ENCODE results near the gene ZNF202.

ZNF202 gene

GRCh38 chr11:123741159-123742030, at the start of gene ZNF202:
Gene ZNF202 (minus strand): TSS chr11:123741660. CDS start chr11:123730888, 10,772 bp downstream.
- TF ChIP-seq POLR2A (IDR thresholded peaks at IDR 0.05; ENCODE audit: low read depth, low read length), result 0 out of 2 replicates have a peak, but pooled peaks have one; percentile 21
- FAIRE-seq (peak; percentile 36), DNase-seq (ENCODE audit: insufficient read length, low spot score) (peak; percentile 46)

- DNase-seq (ENCODE audit: insufficient read length, low spot score), result no peak
- no peak for TF ChIP-seq POLR2A (IDR thresholded peaks at IDR 0.05; ENCODE audit: low read depth, low read length)
- FAIRE-seq, result no peak
Measured at GRCh38 chr11:123783536-123783935, 42.1 kb upstream of the ZNF202 start.

GRCh38 chr11:123778511-123778910, 37.1 kb upstream of the ZNF202 start:
- no peak for FAIRE-seq
- no peak for TF ChIP-seq POLR2A (IDR thresholded peaks at IDR 0.05; ENCODE audit: low read depth, low read length)
- DNase-seq (ENCODE audit: insufficient read length, low spot score), result no peak

GRCh38 chr11:123775715-123776549, 34.5 kb upstream of the ZNF202 start:
- DNase-seq (ENCODE audit: insufficient read length, low spot score) (no peak), FAIRE-seq (no peak)
- TF ChIP-seq POLR2A (IDR thresholded peaks at IDR 0.05; ENCODE audit: low read depth, low read length), result no peak

- DNase-seq (ENCODE audit: insufficient read length, low spot score) (no peak), FAIRE-seq (no peak)
- TF ChIP-seq POLR2A (IDR thresholded peaks at IDR 0.05; ENCODE audit: low read depth, low read length), result no peak
Measured at GRCh38 chr11:123775289-123775688, 33.8 kb upstream of the ZNF202 start.

GRCh38 chr11:123773959-123774358, 32.5 kb upstream of the ZNF202 start:
- TF ChIP-seq POLR2A (IDR thresholded peaks at IDR 0.05; ENCODE audit: low read depth, low read length), result no peak
- FAIRE-seq (no peak), DNase-seq (ENCODE audit: insufficient read length, low spot score) (no peak)

- TF ChIP-seq POLR2A (IDR thresholded peaks at IDR 0.05; ENCODE audit: low read depth, low read length), result no peak
- DNase-seq (ENCODE audit: insufficient read length, low spot score) (no peak), FAIRE-seq (no peak)
Measured at GRCh38 chr11:123773026-123773425, 31.6 kb upstream of the ZNF202 start.

GRCh38 chr11:123771664-123772063, 30.2 kb upstream of the ZNF202 start:
- FAIRE-seq (no peak), DNase-seq (ENCODE audit: insufficient read length, low spot score) (no peak)
- TF ChIP-seq POLR2A (IDR thresholded peaks at IDR 0.05; ENCODE audit: low read depth, low read length), result no peak

- FAIRE-seq (no peak), DNase-seq (ENCODE audit: insufficient read length, low spot score) (no peak)
- TF ChIP-seq POLR2A (IDR thresholded peaks at IDR 0.05; ENCODE audit: low read depth, low read length), result no peak
Measured at GRCh38 chr11:123770712-123771111, 29.3 kb upstream of the ZNF202 start.

GRCh38 chr11:123765601-123766000, 24.1 kb upstream of the ZNF202 start:
- DNase-seq (ENCODE audit: insufficient read length, low spot score) (no peak), FAIRE-seq (no peak)
- TF ChIP-seq POLR2A (IDR thresholded peaks at IDR 0.05; ENCODE audit: low read depth, low read length), result no peak

GRCh38 chr11:123762422-123762821, 21.0 kb upstream of the ZNF202 start:
- FAIRE-seq (no peak), DNase-seq (ENCODE audit: insufficient read length, low spot score) (no peak)
- TF ChIP-seq POLR2A (IDR thresholded peaks at IDR 0.05; ENCODE audit: low read depth, low read length), result no peak

- TF ChIP-seq POLR2A (IDR thresholded peaks at IDR 0.05; ENCODE audit: low read depth, low read length), result no peak
- DNase-seq (ENCODE audit: insufficient read length, low spot score) (no peak), FAIRE-seq (no peak)
Measured at GRCh38 chr11:123760894-123761293, 19.4 kb upstream of the ZNF202 start.

- DNase-seq (ENCODE audit: insufficient read length, low spot score) (no peak), FAIRE-seq (no peak)
- no peak for TF ChIP-seq POLR2A (IDR thresholded peaks at IDR 0.05; ENCODE audit: low read depth, low read length)
Measured at GRCh38 chr11:123757976-123758375, 16.5 kb upstream of the ZNF202 start.

GRCh38 chr11:123755813-123756212, 14.4 kb upstream of the ZNF202 start:
- FAIRE-seq (no peak), DNase-seq (ENCODE audit: insufficient read length, low spot score) (no peak)
- TF ChIP-seq POLR2A (IDR thresholded peaks at IDR 0.05; ENCODE audit: low read depth, low read length), result no peak

Data from H54 (cell line).